ENCODE results near the gene CMC2. TPM values are rescaled to one million over a fixed set of nuclear protein-coding genes. Genes with fewer than 3 reads are reported as not detected.

The CMC2 gene
- total and polyA plus RNA-seq, 2 of the 8 experiments (the other 6 are each of a cell fraction or from before 2014, with no cell fraction given), result 66.6 to 116 TPM

- Histone ChIP-seq H2BK120ac (replicated peaks; ENCODE audit: low read depth, low read length) (no peak overlapping the region), H4K5ac (ENCODE audit: insufficient read length, low read depth, low read length) (no peak overlapping the region), H3K4me3 (ENCODE audit: extremely low read depth in 1 of 4, insufficient read depth in 2 of 4, low read depth in 3 of 4, low read length in 4 of 4) (no peak overlapping the region), H4K8ac (ENCODE audit: extremely low read depth, insufficient read depth, low read length) (no peak overlapping the region), H3K27ac (ENCODE audit: low read depth, low read length) (no peak overlapping the region), H3K79me2 (ENCODE audit: control insufficient read depth in 1 of 2, insufficient read depth in 2 of 2, low read length in 2 of 2) (peaks cover 0 to 24% of the 10 kb centered on the region in 2 experiments; a peak in 2 of 4 replicates), H3K4me1 (replicated peaks in 1 of 4; ENCODE audit: control insufficient read depth in 3 of 4, insufficient read depth in 4 of 4, low read length in 3 of 4) (peaks cover 0 to 9% (median 4%) of the 10 kb centered on the region in 4 experiments; a peak in 5 of 7 replicates), H2BK20ac (ENCODE audit: low read length) (no peak overlapping the region), H3K36me3 (ENCODE audit: control insufficient read depth in 2 of 4, insufficient read depth in 4 of 4, low read length in 3 of 4) (no peaks in the 10 kb centered on the region), H2AFZ (ENCODE audit: low read length) (no peak overlapping the region), H4K91ac (replicated peaks; ENCODE audit: insufficient read length, low read length) (no peak overlapping the region), H3K4ac (replicated peaks; ENCODE audit: insufficient read length, low read depth, low read length) (no peak overlapping the region), H3K79me1 (ENCODE audit: low read depth, low read length) (no peaks in the 10 kb centered on the region; the same call in 1 of the 2 replicates), H3K56ac (replicated peaks; ENCODE audit: insufficient read length, low read depth, low read length) (no peak overlapping the region), H4K20me1 (replicated peaks in 1 of 2; ENCODE audit: control insufficient read depth in 1 of 2, insufficient read depth in 2 of 2, low read length in 2 of 2) (peaks cover 10 to 12% of the 10 kb centered on the region in 2 experiments), H3K23ac (ENCODE audit: insufficient read length) (no peak overlapping the region), H2BK5ac (ENCODE audit: low read depth, low read length) (no peak overlapping the region), H3K18ac (ENCODE audit: extremely low read depth, low read length) (no peak overlapping the region), H2BK15ac (ENCODE audit: low read length) (no peak overlapping the region), H3K9ac (replicated peaks in 1 of 4; ENCODE audit: extremely low read depth in 1 of 4, low read depth in 3 of 4, low read length in 3 of 4) (no peak overlapping the region), H3K4me2 (ENCODE audit: insufficient read depth in 1 of 2, low read depth in 2 of 2, low read length in 2 of 2) (no peak overlapping the region), H3K27me3 (replicated peaks in 1 of 4; ENCODE audit: control insufficient read depth in 3 of 4, extremely low read depth in 1 of 4, insufficient read depth in 3 of 4, low read length in 3 of 4) (no peaks in the 10 kb centered on the region; a peak in 2 of 7 replicates), H3K14ac (ENCODE audit: insufficient read length) (no peak overlapping the region), H2BK12ac (ENCODE audit: low read depth, low read length) (no peak overlapping the region), H3K9me3 (ENCODE audit: insufficient read depth in 2 of 2, low read depth in 1 of 2, low read length in 1 of 2) (no peaks in the 10 kb centered on the region), H2AK5ac (ENCODE audit: low read depth, low read length) (no peak overlapping the region), H3K23me2 (ENCODE audit: low read depth, low read length) (no peaks in the 10 kb centered on the region)
- POLR2A ChIA-PET (ENCODE audit: partially characterized antibody), result no interaction called here
- CTCF ChIA-PET (ENCODE audit: partially characterized antibody), result interaction anchor here (1.2 to 10.6 kb wide), 5 partner anchors 11 to 67 kb away, joined by 3 to 83 read pairs (median 5); no protein-coding TSS in a partner anchor
- 58% methylated on average over 6 of the region's 6 CpGs; no CpG with 5 or more reads in 1 of the 2 experiments for WGBS, 2 experiments (ENCODE audit: extremely low coverage in 1 of 2, insufficient coverage in 1 of 2, insufficient read length in 1 of 2, insufficient replicate concordance in 2 of 2, low coverage in 1 of 2, low lambda C conversion rate in 2 of 2, missing lambda C conversion rate in 1 of 2)
- no peak for FAIRE-seq
- no peak for DNase-seq (ENCODE audit: low read depth in 1 of 2, low spot score in 2 of 2)
- TF ChIP-seq SAP30 (IDR thresholded peaks at IDR 0.05; ENCODE audit: insufficient read depth, insufficient replicate concordance, low read length), result no peak
- TF ChIP-seq PHF8 (conservative IDR thresholded peaks at IDR 0.05; ENCODE audit: low read depth, low read length), result no peak
- no peak for TF ChIP-seq TEAD4 (IDR thresholded peaks at IDR 0.05; ENCODE audit: low read depth, low read length)
- TF ChIP-seq ATF3 (IDR thresholded peaks at IDR 0.05; ENCODE audit: insufficient read depth, low read depth, low read length), result no peak
- TF ChIP-seq RFX5 (IDR thresholded peaks at IDR 0.05; ENCODE audit: borderline replicate concordance, low read depth, low read length), result no peak
- no peak for TF ChIP-seq KDM5A (IDR thresholded peaks at IDR 0.05; ENCODE audit: low read length)
- TF ChIP-seq CHD2 (IDR thresholded peaks at IDR 0.05; ENCODE audit: low read length), result no peak
- no peak for TF ChIP-seq SIX5 (IDR thresholded peaks at IDR 0.05; ENCODE audit: low read depth, low read length)
- TF ChIP-seq EP300 (IDR thresholded peaks at IDR 0.05; ENCODE audit: borderline replicate concordance in 1 of 2, low read depth in 2 of 2, low read length in 2 of 2), result no peak
- no peak for TF ChIP-seq TAF7 (optimal IDR thresholded peaks at IDR 0.05; ENCODE audit: borderline replicate concordance, low read depth, low read length)
- TF ChIP-seq HDAC2 (IDR thresholded peaks at IDR 0.05; ENCODE audit: borderline replicate concordance in 1 of 2, low read depth in 2 of 2, low read length in 2 of 2), result no peak
Measured at GRCh38 chr16:80991792-80992430, 14.8 kb downstream of the CMC2 start.
